ENCODE measurements around the gene ADD2. TPM values are rescaled to one million over a fixed set of nuclear protein-coding genes. Genes with fewer than 3 reads are reported as not detected.
A peak's percentile ranks its signal among the peaks of the same experiment; 100 is the strongest.

The ADD2 gene
- total RNA-seq, 1 donor from 2014 or later, result 0.33 TPM

- no peak for ATAC-seq
- DNase-seq (ENCODE audit: low spot score), result no peak
These were observed 40.9 kb downstream of the ADD2 start for GRCh38 chr2:70726947-70727725.

GRCh38 chr2:70725505-70725904 is 42.5 kb downstream of the ADD2 start:
- no peak for DNase-seq (ENCODE audit: low spot score)
- no peak for ATAC-seq

DNA sequence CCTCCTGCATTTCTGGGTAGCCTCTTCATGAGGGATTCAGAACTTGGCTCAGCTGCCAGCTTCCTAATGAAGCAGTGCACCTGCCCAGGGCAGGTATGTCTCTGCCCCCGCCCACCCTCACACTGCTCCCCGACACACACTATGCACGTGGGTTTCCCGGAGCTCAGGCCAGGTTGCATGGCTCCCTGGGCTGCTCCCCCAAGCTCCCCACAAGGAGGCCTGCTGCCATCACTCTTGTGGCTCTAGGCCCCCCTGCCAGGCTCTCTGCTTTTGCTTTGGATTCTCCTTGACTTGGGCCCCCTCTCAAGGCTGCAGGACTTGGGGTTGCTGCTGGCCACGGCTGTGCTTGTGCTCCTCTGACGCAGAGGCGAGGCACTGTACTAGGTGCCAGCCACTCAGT is 43.6 kb downstream of the ADD2 start:
- ATAC-seq (no peak), DNase-seq (ENCODE audit: low spot score) (no peak)

DNA sequence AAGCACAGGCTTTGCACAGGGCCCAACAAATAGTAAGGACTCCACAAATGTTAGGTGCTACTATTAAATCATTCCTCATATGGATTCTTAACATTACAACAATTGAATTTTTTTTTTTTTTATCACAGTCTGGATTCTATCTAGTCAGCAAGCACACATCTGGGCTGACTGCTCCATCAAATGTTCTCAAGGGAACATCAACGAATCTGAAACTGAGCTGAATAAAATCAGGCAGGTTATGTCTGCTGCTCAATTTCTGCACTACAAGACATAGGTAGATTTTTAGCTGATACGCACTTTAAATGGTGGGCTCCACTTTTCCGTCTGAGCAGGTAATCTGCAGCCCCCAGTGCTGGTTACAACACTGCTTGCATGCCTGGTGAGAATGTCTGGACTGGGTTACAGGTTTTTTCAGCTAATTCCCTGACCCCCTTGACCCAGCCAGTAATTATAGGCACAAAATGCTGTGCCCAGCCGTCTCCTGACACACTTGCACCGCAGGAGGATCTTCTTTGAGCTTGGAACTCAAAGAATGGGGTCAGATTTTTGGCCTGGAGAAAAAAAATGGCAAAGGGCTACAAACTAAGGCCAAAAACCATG is 44.6 kb downstream of the ADD2 start:
- no peak for DNase-seq (ENCODE audit: low spot score)
- ATAC-seq, result no peak

DNA sequence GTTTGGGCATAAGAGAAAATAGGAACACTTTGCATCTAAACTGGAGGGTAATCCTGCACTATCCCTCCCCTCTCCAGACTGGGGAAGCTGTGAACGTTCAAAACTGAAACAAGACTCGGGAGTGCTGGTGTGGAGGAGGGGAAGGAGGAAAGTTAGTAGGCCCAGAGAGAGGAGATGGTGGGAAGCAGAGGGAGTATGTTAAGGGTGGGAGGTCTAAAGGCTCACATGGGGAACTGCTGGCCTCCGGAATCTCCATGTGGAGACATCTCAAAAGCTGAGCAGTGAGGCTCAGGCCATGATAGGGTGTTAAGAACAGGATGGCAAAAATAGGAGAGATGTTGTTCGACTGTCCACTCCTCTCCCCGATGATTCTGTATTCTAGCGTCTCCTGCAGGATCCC is 47.9 kb downstream of the ADD2 start:
- ATAC-seq (no peak), DNase-seq (ENCODE audit: low spot score) (no peak)

DNA sequence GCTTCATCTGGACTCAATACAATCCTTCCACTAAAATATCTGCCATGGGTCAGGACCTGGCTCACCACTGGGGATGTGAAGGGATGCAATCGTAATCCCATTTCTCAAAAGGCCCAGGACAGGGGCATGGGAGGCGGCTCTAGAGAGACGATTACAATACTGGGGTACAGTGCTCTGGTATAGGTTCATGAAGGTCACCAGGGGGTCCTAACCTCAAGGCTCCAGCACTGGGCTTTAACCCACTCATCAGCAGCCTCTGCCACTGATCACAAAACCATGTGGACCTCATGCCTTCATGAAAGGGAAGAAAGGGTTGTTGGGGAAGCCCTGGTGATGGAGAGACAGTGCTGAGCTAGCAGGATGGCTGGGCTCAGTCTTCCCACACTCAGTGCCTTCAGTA is 48.8 kb downstream of the ADD2 start:
- ATAC-seq (no peak), DNase-seq (ENCODE audit: low spot score) (no peak)

GRCh38 chr2:70718736-70719135 is 49.3 kb downstream of the ADD2 start:
- DNase-seq (ENCODE audit: low spot score) (no peak), ATAC-seq (no peak)

DNA sequence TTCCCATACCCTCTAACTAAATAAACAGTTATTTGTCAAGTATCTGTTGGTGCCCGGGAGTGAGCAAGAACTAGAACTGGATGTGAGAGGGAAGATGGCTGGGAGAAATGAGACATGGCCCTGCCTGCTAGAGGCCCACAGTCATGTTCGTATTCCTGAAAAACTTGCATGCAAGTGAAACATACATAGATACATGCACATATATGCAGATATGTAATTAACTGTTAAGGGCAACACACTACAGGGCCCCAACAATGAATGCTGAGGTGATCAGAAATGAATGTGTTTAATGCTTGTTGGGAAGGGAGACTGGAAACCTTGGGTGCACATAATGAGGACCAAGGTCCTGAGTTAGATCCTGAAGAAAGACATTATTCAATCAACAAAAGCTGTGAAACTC is 49.8 kb downstream of the ADD2 start:
- DNase-seq (ENCODE audit: low spot score) (no peak), ATAC-seq (no peak)

DNA sequence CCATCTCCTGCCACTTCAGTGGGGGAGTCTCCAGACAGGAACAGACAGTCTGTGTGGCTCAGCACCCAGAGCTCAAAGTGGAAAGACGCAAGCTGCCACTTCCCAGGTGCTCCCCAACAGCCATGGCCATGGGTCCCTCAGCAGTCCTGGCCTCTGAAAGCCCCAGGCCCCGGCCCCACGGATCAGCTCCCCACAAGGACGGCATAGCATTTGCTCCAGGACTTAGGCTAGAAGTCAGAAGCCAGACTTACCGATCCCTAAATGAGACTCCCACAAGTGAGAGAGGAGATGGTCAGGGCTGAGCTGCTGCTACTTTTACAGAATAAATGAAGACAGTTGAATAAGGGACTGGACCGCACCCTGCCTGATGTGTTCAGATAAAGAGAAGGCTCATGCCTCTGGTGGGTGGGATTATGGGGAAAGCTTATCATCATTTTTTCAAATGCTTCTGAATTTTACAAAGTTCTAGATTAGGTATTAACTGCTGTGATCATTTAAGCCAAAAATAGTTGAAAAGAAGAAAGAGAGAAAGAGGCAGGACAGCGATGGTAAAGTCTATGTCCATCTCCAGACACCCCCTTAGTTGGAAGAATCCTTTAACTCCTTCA is 50.5 kb downstream of the ADD2 start:
- no peak for ATAC-seq
- DNase-seq (ENCODE audit: low spot score), result peak; percentile 24

- no peak for ATAC-seq
- DNase-seq (ENCODE audit: low spot score), result peak; percentile 10
These were observed 51.0 kb downstream of the ADD2 start for GRCh38 chr2:70716951-70717350.

GRCh38 chr2:70716131-70716743 is 51.8 kb downstream of the ADD2 start:
- ATAC-seq (peak; percentile 39), DNase-seq (ENCODE audit: low spot score) (peak; percentile 44)

- DNase-seq (ENCODE audit: low spot score) (peak; percentile 27), ATAC-seq (no peak)
These were observed 52.7 kb downstream of the ADD2 start for GRCh38 chr2:70715071-70715985.

DNA sequence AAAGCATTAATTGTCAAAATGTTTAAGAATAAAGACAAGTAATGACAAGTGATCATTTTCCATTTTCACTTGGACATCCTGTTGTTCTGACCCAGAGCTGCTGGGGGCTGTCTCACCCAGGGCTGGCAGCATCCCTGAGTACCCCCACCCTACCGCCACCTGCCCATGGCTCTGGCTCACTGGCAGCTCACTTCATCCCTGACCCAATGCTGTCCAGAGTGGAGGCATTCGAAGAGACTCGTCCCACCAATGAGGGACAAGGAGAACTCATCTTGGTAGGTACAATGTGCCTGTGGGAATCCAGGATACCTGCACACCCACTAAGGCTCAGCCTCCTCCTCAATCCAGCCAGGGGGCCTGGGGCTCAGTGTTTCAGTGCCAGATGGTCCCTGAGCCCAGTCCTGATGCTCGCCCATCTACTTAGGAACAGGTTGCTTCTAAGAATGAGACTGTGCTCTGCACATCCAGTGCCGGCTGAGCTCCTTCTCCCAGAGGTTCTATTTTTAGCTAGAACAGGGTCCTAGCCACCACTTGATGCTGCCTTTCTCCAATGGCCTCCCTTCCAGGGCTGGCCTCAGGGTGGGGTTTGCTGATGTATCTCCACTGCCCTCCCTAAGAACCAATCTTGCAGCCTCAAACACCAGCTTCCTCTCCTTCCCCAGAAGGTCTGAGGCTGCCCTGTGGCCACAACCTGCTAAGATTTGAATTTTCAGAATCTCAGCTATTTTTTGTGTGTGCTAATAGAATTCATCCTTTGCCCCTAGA is 53.7 kb downstream of the ADD2 start:
- DNase-seq (ENCODE audit: low spot score) (peak; percentile 12), ATAC-seq (no peak)

- peak; percentile 26 for DNase-seq (ENCODE audit: low spot score)
- ATAC-seq, result no peak
These were observed 55.1 kb downstream of the ADD2 start for GRCh38 chr2:70712916-70713315.

GRCh38 chr2:70711191-70711590 is 56.8 kb downstream of the ADD2 start:
- DNase-seq (ENCODE audit: low spot score) (no peak), ATAC-seq (no peak)

DNA sequence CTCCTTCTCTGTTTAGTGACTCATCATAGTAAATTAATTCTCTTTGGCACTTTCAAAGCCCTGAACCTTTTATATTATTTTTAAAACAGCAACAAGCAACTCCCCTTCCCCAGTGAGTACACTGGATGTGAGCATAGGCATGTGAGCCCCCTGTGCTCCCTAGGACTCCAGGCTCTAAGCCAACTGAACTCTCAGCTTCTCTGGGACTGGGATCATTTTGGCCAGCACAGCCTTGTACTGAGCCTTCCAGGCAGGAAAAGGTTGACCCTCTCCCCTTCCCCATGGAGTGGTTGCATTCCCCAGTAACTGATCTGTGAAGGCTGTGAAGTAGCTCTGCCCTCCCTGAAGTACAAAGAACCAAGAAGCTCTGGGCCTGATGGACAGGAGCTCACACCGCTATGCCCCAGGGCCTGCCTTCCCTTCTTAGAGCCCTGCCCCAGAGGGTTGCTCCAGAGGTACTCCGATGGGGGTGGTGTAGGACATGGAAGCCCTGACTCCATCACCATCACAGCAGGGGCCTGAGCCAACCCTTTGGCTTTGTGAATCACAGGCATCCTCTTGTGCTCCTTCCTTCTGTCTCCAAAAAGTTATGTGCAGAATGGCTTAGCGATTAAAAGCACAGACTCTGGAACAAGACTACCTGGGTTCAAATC is 57.8 kb downstream of the ADD2 start:
- ATAC-seq (no peak), DNase-seq (ENCODE audit: low spot score) (no peak)

DNA sequence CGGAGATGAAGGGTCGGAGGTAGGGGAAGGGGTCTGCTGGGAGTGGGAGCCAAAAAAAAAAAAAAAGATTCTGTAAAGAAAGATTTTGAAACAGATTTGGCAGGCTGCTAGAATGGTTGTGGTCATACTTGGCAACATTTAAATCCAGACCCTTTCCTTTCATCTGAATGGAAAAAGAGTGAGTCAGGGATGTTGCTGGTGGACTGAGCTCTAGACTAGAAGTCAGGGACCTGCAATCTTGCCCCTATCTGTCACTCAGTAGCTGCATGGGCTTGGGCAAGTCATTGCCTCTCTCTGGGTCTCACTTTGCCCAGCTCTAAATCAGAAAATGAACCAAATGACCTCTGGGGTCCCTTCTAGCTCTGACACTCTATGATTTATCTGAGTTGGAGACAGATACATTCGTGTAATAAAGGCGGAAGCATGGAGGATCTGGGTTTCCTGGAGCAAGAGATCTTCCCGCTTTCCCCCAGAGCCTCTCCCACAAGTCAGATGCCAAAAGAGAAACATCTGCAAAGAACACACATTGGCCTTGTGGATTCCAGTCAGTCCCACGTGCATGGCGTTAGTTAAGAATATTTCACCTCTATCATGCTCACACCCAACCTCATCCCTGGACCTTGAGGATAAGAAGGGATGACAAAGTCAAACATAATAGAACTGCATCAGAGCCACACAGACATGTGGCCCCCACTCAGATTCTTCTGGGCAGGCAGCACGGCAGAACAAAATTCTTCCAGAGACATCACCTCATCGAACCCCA is 58.5 kb downstream of the ADD2 start:
- ATAC-seq, result no peak
- DNase-seq (ENCODE audit: low spot score), result no peak

DNA sequence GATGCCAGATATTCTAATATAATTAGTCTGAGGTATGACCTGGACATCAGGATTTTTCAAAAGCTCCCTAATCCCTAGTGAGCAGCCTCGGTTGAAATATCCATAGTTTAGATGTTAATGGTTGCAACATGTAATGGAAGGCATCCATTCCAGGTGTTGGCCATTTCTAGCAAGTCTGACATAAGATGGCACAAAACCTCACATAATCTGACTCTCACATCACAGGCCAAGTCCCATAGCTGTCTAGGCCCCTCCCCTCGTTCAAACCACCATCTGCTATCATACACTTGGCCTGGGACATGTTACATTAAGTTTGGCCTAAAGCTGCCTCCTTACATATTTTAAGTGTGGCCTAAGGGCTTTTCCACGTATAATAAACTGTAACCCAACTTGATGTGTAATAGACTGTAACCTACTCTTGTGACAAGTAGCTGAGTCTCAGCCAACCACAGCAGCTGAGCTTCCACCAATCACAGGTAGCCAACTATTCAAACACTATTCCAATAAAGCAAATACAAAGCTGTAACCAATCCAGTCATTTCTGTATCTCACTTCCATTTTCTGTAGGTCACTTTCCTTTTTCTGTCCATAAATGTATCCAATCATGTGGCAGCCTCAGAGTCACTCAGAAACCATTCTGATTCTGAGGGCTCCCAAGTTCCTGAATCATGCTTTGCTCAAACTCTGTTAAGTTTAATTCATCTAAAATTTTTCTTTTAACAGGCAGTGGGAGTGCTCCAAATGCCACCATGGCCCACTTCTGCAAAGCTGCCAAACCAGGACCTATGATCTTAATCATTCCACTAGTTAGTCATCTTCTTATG is 59.4 kb downstream of the ADD2 start:
- no peak for ATAC-seq
- no peak for DNase-seq (ENCODE audit: low spot score)
